Gastrocnemius medialis (tissue), 4 donors: ENCODE data around the gene GABBR2.

Experiments used
- POLR2A ChIP-seq, 2 donors: fragments of 450-650 bp; IDR thresholded peaks; one replicate each; pipeline ENCODE4 v1.6.1; 2017; ENCODE audit warnings: antibody characterized with exemption in 2 of 2, mild to moderate bottlenecking in 2 of 2, moderate library complexity in 2 of 2
- TF ChIP-seq, protein P1 (sequence below), 5 experiments: fragments of 450-650 bp in 3 of 5; fragments of 200-600 bp in 2 of 5; sonication (generic) in 2 of 5; IDR thresholded peaks in 4 of 5; conservative IDR thresholded peaks in 1 of 5; 1 replicate in 4 of 5; 2 replicates in 1 of 5; pipeline ENCODE4 v1.5.1; 2016 to 2019; ENCODE audit warnings: antibody characterized with exemption in 5 of 5, mild to moderate bottlenecking in 3 of 5, moderate library complexity in 3 of 5

DNA sequence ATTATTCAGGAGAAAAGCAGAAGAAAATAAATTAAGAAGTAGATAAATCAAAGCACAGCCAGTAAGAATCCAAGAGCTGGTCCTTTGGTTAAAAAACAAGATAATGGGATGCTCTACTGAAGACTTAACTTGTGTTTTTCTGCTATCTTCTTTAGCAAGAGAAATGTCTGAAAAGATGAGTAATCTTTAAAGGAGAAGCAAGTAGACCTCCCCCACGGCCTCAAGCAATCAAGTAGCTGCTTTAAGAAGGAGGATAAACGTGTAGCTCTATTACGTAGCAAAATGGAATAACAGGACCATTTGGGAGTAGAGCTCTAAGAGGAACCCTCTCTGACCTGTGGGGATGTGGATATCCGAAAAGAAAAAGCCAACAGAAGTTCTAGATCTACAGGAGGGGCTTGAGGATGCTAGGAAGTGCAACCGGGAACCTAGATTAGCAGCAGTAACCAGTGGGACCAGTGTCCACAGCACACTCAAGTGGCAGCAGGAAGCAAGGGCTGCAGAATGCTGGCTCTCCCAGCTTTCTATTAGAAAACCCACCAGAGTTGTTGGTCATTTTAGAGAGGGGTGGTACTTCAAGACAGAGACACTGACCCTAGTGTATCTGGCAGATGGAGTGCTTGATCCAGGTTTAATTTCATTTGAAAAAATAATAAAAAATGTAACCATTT is 185.4 kb downstream of the GABBR2 start:
- TF ChIP-seq, protein P1, sequence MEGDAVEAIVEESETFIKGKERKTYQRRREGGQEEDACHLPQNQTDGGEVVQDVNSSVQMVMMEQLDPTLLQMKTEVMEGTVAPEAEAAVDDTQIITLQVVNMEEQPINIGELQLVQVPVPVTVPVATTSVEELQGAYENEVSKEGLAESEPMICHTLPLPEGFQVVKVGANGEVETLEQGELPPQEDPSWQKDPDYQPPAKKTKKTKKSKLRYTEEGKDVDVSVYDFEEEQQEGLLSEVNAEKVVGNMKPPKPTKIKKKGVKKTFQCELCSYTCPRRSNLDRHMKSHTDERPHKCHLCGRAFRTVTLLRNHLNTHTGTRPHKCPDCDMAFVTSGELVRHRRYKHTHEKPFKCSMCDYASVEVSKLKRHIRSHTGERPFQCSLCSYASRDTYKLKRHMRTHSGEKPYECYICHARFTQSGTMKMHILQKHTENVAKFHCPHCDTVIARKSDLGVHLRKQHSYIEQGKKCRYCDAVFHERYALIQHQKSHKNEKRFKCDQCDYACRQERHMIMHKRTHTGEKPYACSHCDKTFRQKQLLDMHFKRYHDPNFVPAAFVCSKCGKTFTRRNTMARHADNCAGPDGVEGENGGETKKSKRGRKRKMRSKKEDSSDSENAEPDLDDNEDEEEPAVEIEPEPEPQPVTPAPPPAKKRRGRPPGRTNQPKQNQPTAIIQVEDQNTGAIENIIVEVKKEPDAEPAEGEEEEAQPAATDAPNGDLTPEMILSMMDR (IDR thresholded peaks at IDR 0.05 in 4 of 5, conservative IDR thresholded peaks at IDR 0.05 in 1 of 5): no peak
- no peak for TF ChIP-seq POLR2A (IDR thresholded peaks at IDR 0.05)
